ENCODE results near the gene THBD. TPM values are rescaled to one million over a fixed set of nuclear protein-coding genes. Genes with fewer than 3 reads are reported as not detected.

The THBD gene
- total and polyA plus RNA-seq, 2 of the 4 experiments (the other 2 are of a cell fraction): 0.07 TPM; not detected in 1

DNA sequence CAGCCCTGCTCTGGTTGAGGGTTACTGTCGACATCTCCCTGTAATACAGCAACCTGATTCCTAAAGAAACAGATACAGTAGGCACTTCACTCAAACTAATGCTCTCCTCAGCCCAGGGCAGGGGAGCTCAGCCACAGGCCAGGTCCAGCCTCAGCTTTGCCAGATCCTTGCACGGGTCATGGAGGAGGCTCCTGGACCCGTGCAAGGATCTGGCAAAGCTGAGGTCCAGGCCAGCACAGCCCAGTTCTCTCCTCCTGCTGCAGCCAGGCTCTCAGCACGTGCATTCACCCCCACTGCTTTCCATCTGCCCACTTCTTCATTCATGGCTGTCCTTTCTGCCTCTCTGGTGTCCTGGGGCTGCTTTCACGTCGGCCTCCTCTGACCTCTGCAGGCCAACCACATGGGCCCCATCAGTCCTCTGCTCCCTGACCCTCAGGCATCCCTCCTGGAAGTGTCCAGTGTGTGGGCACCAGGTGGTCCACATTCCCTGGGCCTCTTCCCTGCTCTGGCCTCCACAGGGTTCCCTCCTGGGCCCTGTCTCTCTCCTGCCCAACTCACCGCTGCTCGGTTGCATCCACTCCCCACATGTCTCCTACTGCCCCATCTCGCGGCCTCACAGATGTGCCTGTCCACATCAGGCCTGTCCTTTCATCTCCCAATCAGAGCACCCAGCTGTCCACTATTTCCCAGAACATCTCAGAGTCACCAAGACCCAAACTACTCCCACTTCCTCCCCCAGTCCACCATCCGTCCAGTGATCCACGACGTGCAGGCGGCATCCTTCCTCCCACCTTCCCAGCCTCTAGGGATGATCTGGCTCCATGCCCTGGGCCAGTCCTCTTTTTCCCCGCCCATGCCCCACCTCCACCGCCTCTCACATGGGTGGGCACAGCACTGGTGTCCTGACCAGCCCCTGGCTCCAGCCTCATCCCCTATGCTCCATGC lies 48.4 kb upstream of the THBD start (continued):
- TF ChIP-seq MAZ (IDR thresholded peaks at IDR 0.05; ENCODE audit: borderline replicate concordance, low read depth, low read length): no peak

DNA sequence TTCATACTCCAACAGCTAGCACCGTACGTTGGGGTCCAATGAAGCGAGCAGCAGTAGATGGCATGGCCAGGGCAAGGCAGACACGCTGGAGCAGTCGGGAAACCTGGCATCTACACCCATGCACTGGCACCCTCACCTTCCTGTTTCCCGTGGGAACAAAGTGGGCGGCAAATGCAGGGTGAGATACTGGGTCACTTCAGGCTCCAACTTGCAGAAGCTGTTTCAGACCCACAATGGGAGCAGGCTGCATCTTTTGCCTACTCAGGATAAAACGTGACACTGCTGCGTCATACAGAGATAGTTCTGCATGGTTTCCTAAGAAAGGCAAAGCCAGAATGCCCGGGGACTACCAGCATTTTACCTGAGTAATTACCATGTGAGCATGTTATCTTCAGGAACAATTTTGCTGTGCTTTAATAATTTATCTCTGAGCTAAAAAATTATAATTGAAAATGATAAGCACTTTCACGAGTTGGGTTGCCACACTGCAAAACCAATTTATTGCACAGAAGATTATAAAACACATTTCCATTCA lies 47.6 kb upstream of the THBD start:
- H3K27ac ChIP-seq (ENCODE audit: insufficient read depth, low read length): no peak overlapping the region
- H3K56ac ChIP-seq (ENCODE audit: extremely low read depth, insufficient read depth, low read length): no peak overlapping the region
- no peak overlapping the region for H4K5ac ChIP-seq (ENCODE audit: low read depth, low read length)
- no peak overlapping the region for H3K18ac ChIP-seq (ENCODE audit: low read depth, low read length)
- H3K9ac ChIP-seq (ENCODE audit: low read depth, low read length): no peak overlapping the region
- ChIA-PET POLR2A (ENCODE audit: unreplicated experiment) (no interaction called here), CTCF (no interaction called here)
- no peak overlapping the region for H2BK120ac ChIP-seq (ENCODE audit: low read depth, low read length)
- no TSS peak for BruUV-seq (replicated peaks)
- H3K14ac ChIP-seq (replicated peaks; ENCODE audit: low read depth, low read length): no peak overlapping the region
- DNase-seq (no peak), ATAC-seq (ENCODE audit: low read depth) (no peak)
- no peak overlapping the region for H4K8ac ChIP-seq (ENCODE audit: low read depth in 2 of 2, low read length in 2 of 2)
- no peak overlapping the region for H3K4ac ChIP-seq (ENCODE audit: low read depth, low read length)
- TF ChIP-seq RFX5 (IDR thresholded peaks at IDR 0.05; ENCODE audit: low read depth, low read length): no peak
- TF ChIP-seq CEBPB (IDR thresholded peaks at IDR 0.05; ENCODE audit: low read depth, low read length): no peak
- TF ChIP-seq MAZ (IDR thresholded peaks at IDR 0.05; ENCODE audit: borderline replicate concordance, low read depth, low read length): no peak
- TF ChIP-seq RAD21 (IDR thresholded peaks at IDR 0.05; ENCODE audit: low read length): no peak
- H3K27me3 ChIP-seq (ENCODE audit: control insufficient read depth, insufficient read depth, low read length): peaks cover 50% of the 10 kb centered on the region
- intact Hi-C loops (cut with micrococcal nuclease) (no loop called here), dilution Hi-C loops (cut with HindIII; ENCODE audit: low sequenced_read_pairs, unreplicated experiment) (no loop called here), in situ Hi-C loops (cut with MboI; ENCODE audit: low sequenced_read_pairs) (loop anchor here (25.0 kb wide), 1 partner anchor 90 kb away; no protein-coding TSS in a partner anchor)
- no peak overlapping the region for H2BK20ac ChIP-seq (ENCODE audit: low read depth, low read length)
- H3K4me1 ChIP-seq (ENCODE audit: control insufficient read depth, insufficient read depth, low read length): no peaks in the 10 kb centered on the region
- H4K91ac ChIP-seq (ENCODE audit: insufficient read depth, low read depth, low read length): no peak overlapping the region
- H2BK15ac ChIP-seq (ENCODE audit: low read depth, low read length): no peak overlapping the region
- no peak overlapping the region for H2AK5ac ChIP-seq (ENCODE audit: low read depth, low read length)
- no peaks in the 10 kb centered on the region for H3K36me3 ChIP-seq (ENCODE audit: control insufficient read depth, insufficient read depth, low read length)
- no peaks in the 10 kb centered on the region for H3K9me1 ChIP-seq (ENCODE audit: insufficient read depth, low read length)
- H3K9me3 ChIP-seq (ENCODE audit: control insufficient read depth, insufficient read depth, low read length): no peaks in the 10 kb centered on the region
- H2BK5ac ChIP-seq (ENCODE audit: low read depth, low read length, poor library complexity, severe bottlenecking): no peak overlapping the region
- no peaks in the 10 kb centered on the region for H3K79me1 ChIP-seq (ENCODE audit: low read depth in 1 of 2, low read length in 2 of 2)
- no peak overlapping the region for H3K23ac ChIP-seq (ENCODE audit: low read depth, low read length)
- H4K20me1 ChIP-seq (ENCODE audit: insufficient read depth, low read length): no peaks in the 10 kb centered on the region
- WGBS, 2 experiments (ENCODE audit: extremely low coverage in 2 of 2, insufficient read length in 1 of 2): 53% methylated on average over 3 of the region's 11 CpGs; no CpG with 5 or more reads in 1 of the 2 experiments
- H3K4me2 ChIP-seq (ENCODE audit: low read depth, low read length): no peak overlapping the region
- no peak overlapping the region for H2AFZ ChIP-seq (replicated peaks; ENCODE audit: low read length, poor library complexity)
- H3K4me3 ChIP-seq (ENCODE audit: insufficient read depth, low read depth, low read length): no peak overlapping the region
- H2AK9ac ChIP-seq (replicated peaks; ENCODE audit: low read depth, low read length, poor library complexity): no peak overlapping the region
